Activated B cell treated with CpG ODN at 0.5 μM for 24 hours (primary cell): Measurements from ENCODE around the gene PODNL1. TPM values are rescaled to one million over a fixed set of nuclear protein-coding genes. Genes with fewer than 3 reads are reported as not detected.

Source experiments
- ATAC-seq: fragments of 200-7000 bp; cut with Tn5 transposase; one replicate; pipeline ENCODE4 v1.10.0; 2021; ENCODE audit warnings: low read depth, mild to moderate bottlenecking, moderate library complexity
- CTCF ChIA-PET: fragments of 350-600 bp; sonication (Branson Sonifier 250); formaldehyde crosslinking; loops from one replicate; lab custom pipeline; 2021; ENCODE audit warnings: antibody characterized with exemption; lab: Charles Lee
- POLR2A ChIA-PET: fragments of 350-600 bp; sonication (Branson Sonifier 250); formaldehyde crosslinking; loops from one replicate; lab custom pipeline; 2021; ENCODE audit warnings: antibody characterized with exemption; lab: Charles Lee
- DNase-seq: peaks from one replicate; pipeline ENCODE4 v3.0.0; 2022
- H3K27ac Mint-ChIP-seq: one replicate; pipeline ENCODE4 v1.8.0; 2020; ENCODE audit warnings: mixed read lengths
- H3K27me3 Mint-ChIP-seq: one replicate; pipeline ENCODE4 v1.8.0; 2021; ENCODE audit warnings: mixed read lengths
- H3K36me3 Mint-ChIP-seq: one replicate; pipeline ENCODE4 v1.8.0; 2021; ENCODE audit warnings: low read depth, mixed read lengths
- H3K4me1 Mint-ChIP-seq: one replicate; pipeline ENCODE4 v1.8.0; 2021; ENCODE audit warnings: mixed read lengths
- H3K4me3 Mint-ChIP-seq: one replicate; pipeline ENCODE4 v1.8.0; 2020; ENCODE audit warnings: mild to moderate bottlenecking, mixed read lengths
- H3K9me3 Mint-ChIP-seq: one replicate; pipeline ENCODE4 v1.8.0; 2020; ENCODE audit warnings: mixed read lengths
- CTCF ChIP-seq: fragments of 200-600 bp; IDR thresholded peaks from one replicate; pipeline ENCODE4 v1.8.0; 2022; ENCODE audit warnings: antibody characterized with exemption, mild to moderate bottlenecking
- intact Hi-C: fragments of 100-400 bp; cut with micrococcal nuclease; formaldehyde crosslinking; loops from one replicate; pipeline ENCODE4 v1.15.1; 2024
- total RNA-seq: library from RNA; stranded (reverse); gene quantifications from 2 replicates; pipeline ENCODE4 v1.2.3, GENCODE V29; 2022

The PODNL1 gene
- total RNA-seq, 1 donor from 2014 or later: not detected

GRCh38 chr19:13979244-13979615 lies 41.0 kb upstream of the PODNL1 start:
- no peak for ATAC-seq
- peaks cover 46% of the 10 kb centered on the region for H3K4me1 Mint-ChIP-seq

GRCh38 chr19:13978351-13979243 lies 40.4 kb upstream of the PODNL1 start:
- H3K4me3 Mint-ChIP-seq: peak overlapping the region; percentile 57
- H3K4me1 Mint-ChIP-seq: peaks cover 45% of the 10 kb centered on the region
- ATAC-seq: peak; percentile 63
- no peaks in the 10 kb centered on the region for H3K27me3 Mint-ChIP-seq
- no peaks in the 10 kb centered on the region for H3K9me3 Mint-ChIP-seq
- intact Hi-C loops: no loop called here
- POLR2A ChIA-PET: interaction anchor here (0.7 to 4.7 kb wide), 8 partner anchors 8 to 53 kb away, joined by 3 to 29 read pairs (median 6); partner anchors contain the start of genes DCAF15, IL27RA and RFX1
- peaks cover 22% of the 10 kb centered on the region for H3K36me3 Mint-ChIP-seq
- H3K27ac Mint-ChIP-seq: no peak overlapping the region
- TF ChIP-seq CTCF: no peak
- CTCF ChIA-PET: interaction anchor here (1.4 kb wide), 1 partner anchor 17 kb away, joined by 3 read pairs; no protein-coding TSS in a partner anchor
- DNase-seq: peak; percentile 33

More at GRCh38 chr19:13979244-13979615, 41.0 kb upstream of the PODNL1 start:
- DNase-seq: no peak
- H3K9me3 Mint-ChIP-seq: no peaks in the 10 kb centered on the region
- POLR2A ChIA-PET: interaction anchor here (2.0 to 4.7 kb wide), 4 partner anchors 24 to 53 kb away, joined by 7 to 29 read pairs (median 16); partner anchors contain the start of genes DCAF15, IL27RA and RFX1
- H3K4me3 Mint-ChIP-seq: peak overlapping the region; percentile 57
- peaks cover 18% of the 10 kb centered on the region for H3K36me3 Mint-ChIP-seq
- H3K27ac Mint-ChIP-seq: no peak overlapping the region
- CTCF ChIA-PET: interaction anchor here (1.4 kb wide), 1 partner anchor 17 kb away, joined by 3 read pairs; no protein-coding TSS in a partner anchor
- H3K27me3 Mint-ChIP-seq: no peaks in the 10 kb centered on the region
- no peak for TF ChIP-seq CTCF
- intact Hi-C loops: no loop called here

GRCh38 chr19:13977803-13978202 lies 39.6 kb upstream of the PODNL1 start:
- Mint-ChIP-seq H3K9me3 (no peaks in the 10 kb centered on the region), H3K4me1 (peaks cover 38% of the 10 kb centered on the region), H3K36me3 (peaks cover 26% of the 10 kb centered on the region), H3K4me3 (no peak overlapping the region), H3K27ac (no peak overlapping the region), H3K27me3 (no peaks in the 10 kb centered on the region)
- TF ChIP-seq CTCF: no peak
- CTCF ChIA-PET: interaction anchor here (1.9 kb wide), 1 partner anchor 54 kb away, joined by 4 read pairs; the partner anchor contains the start of gene IL27RA
- ATAC-seq (no peak), DNase-seq (no peak)
- POLR2A ChIA-PET: interaction anchor here (1.0 to 4.7 kb wide), 6 partner anchors 18 to 54 kb away, joined by 3 to 29 read pairs (median 8); partner anchors contain the start of genes DCAF15, IL27RA and RFX1
- intact Hi-C loops: no loop called here

- ATAC-seq: no peak
- no peak for TF ChIP-seq CTCF
- Mint-ChIP-seq H3K9me3 (no peaks in the 10 kb centered on the region), H3K27me3 (no peaks in the 10 kb centered on the region), H3K4me1 (peaks cover 24% of the 10 kb centered on the region), H3K27ac (no peak overlapping the region), H3K4me3 (no peak overlapping the region), H3K36me3 (peaks cover 29% of the 10 kb centered on the region)
- POLR2A ChIA-PET: interaction anchor here (0.5 kb wide), 1 partner anchor 313 kb away, joined by 3 read pairs; no protein-coding TSS in a partner anchor
- intact Hi-C loops: no loop called here
- CTCF ChIA-PET: interaction anchor here (1.9 kb wide), 1 partner anchor 55 kb away, joined by 4 read pairs; the partner anchor contains the start of gene IL27RA
- DNase-seq: no peak
These were observed 38.2 kb upstream of the PODNL1 start for GRCh38 chr19:13976446-13976845.

- DNase-seq (no peak), ATAC-seq (no peak)
- no peak for TF ChIP-seq CTCF
- no peak overlapping the region for H3K27ac Mint-ChIP-seq
- no peak overlapping the region for H3K4me3 Mint-ChIP-seq
- ChIA-PET CTCF (interaction anchor here (0.5 to 1.9 kb wide), 2 partner anchors 56 to 1009 kb away, joined by 3 to 4 read pairs; partner anchors contain the start of gene IL27RA), POLR2A (no interaction called here)
- no peaks in the 10 kb centered on the region for H3K9me3 Mint-ChIP-seq
- H3K27me3 Mint-ChIP-seq: no peaks in the 10 kb centered on the region
- intact Hi-C loops: no loop called here
- H3K36me3 Mint-ChIP-seq: peaks cover 29% of the 10 kb centered on the region
- H3K4me1 Mint-ChIP-seq: peaks cover 19% of the 10 kb centered on the region
These were observed 37.7 kb upstream of the PODNL1 start for GRCh38 chr19:13975870-13976269.
